ENCODE results near the gene ZSCAN20. TPM values are rescaled to one million over a fixed set of nuclear protein-coding genes. Genes with fewer than 3 reads are reported as not detected.
A peak's percentile ranks its signal among the peaks of the same experiment; 100 is the strongest.

Gene ZSCAN20
- total RNA-seq (2014; rRNA removed; shearing (Covaris generic)) (3.0 and 4.0 TPM in 2 replicates), total RNA-seq (2022) (3.6 and 3.9 TPM in 2 replicates), Bru-seq, nascent RNA (percentile 50 among the genes with signal in this experiment), BruChase-seq, experiment 1, labeled RNA remaining after a 6-hour chase (percentile 47 among the genes with signal in this experiment), BruChase-seq, experiment 2, labeled RNA remaining after a 2-hour chase (percentile 51 among the genes with signal in this experiment)
- long read RNA-seq, result 0 reads

DNA sequence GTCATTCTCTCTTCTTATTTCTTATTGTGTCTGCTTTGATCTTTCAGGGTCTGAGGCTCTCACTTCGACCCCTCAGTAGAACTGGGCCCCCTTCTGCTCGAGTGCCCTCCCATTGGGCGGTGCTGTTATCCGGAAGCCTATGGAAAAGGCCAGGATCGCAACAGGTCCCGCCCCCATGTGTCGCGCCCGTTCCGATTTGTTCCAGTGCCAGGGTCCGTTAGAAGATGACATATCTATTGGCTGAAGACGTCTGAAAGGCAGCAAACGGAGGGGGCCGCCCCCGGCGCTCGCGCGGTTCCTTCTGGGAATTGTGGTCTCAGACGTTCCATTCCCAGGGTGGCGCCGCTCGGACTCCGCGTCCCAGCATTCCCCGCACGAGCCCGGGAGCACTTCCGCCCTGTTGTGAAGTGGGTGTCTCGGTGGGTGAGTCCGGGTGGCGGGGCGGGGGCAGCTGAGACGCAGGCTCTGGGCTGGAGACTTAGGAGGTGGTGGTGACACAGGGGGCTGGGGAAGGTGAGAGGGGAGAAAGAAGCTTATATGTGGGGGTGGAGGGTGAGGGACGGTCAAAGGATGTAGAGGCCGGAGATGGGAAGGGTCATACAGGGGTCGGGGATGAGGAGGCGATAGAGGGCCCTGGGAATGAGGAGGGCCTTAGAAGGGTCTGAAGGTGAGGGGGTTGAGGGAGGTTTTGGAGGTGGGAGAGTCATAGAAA, at the start of gene ZSCAN20:
TSS of gene ZSCAN20 (plus strand) at position 377 of the 712 bp plus-strand sequence. CDS start 6,644 bp downstream, outside the sequence.
- no peak within 1 kb of the TSS for H3K27ac ChIP-seq (ENCODE audit: low read depth, low read length, poor library complexity, severe bottlenecking)
- POLR2A ChIA-PET, result interaction anchor here (0.6 to 1.9 kb wide), 5 partner anchors 10 to 345 kb away, joined by 3 to 9 read pairs (median 4); no protein-coding TSS in a partner anchor
- no peaks in the 10 kb centered on the region for H4K20me1 ChIP-seq (ENCODE audit: insufficient read depth, low read length)
- H3K4me1 ChIP-seq (ENCODE audit: insufficient read depth, low read length, poor library complexity, severe bottlenecking), result peaks cover 18% of the 10 kb centered on the region
- H3K4me2 ChIP-seq (ENCODE audit: low read length), result peak within 1 kb of the TSS; percentile 59
- BruUV-seq (replicated peaks), result no TSS peak
- intact Hi-C loops (cut with micrococcal nuclease; ENCODE audit: unreplicated experiment), result loop anchor here (5.0 kb wide), 1 partner anchor 345 kb away; no protein-coding TSS in a partner anchor
- H3K9me2 ChIP-seq (ENCODE audit: insufficient read depth, low read length), result no peaks in the 10 kb centered on the region
- TF ChIP-seq EZH2phosphoT487 (IDR thresholded peaks at IDR 0.05; ENCODE audit: borderline replicate concordance, low read depth, low read length) (no peak), CTCF (conservative IDR thresholded peaks at IDR 0.05; ENCODE audit: low read length) (no peak)
- H2AFZ ChIP-seq (ENCODE audit: low read length), result peak within 1 kb of the TSS; percentile 71; the same call in 1 of the 2 replicates
- CTCF ChIA-PET (ENCODE audit: unreplicated experiment), result interaction anchor here (1.3 kb wide), 1 partner anchor 174 kb away, joined by 5 read pairs; no protein-coding TSS in a partner anchor
- H3K79me2 ChIP-seq (ENCODE audit: insufficient read depth, low read depth, low read length), result 0 out of 2 replicates have a peak, but pooled peaks cover 6% of the 10 kb centered on the region
- no peaks in the 10 kb centered on the region for H3K9me3 ChIP-seq (ENCODE audit: low read length)
- peak within 1 kb of the TSS; percentile 74 for H3K4me3 ChIP-seq (ENCODE audit: low read depth, low read length, poor library complexity, severe bottlenecking)
- DNase-seq (ENCODE audit: low spot score), result peak; percentile 90
- no peaks in the 10 kb centered on the region for H3K36me3 ChIP-seq (ENCODE audit: insufficient read depth, low read length)

DNA sequence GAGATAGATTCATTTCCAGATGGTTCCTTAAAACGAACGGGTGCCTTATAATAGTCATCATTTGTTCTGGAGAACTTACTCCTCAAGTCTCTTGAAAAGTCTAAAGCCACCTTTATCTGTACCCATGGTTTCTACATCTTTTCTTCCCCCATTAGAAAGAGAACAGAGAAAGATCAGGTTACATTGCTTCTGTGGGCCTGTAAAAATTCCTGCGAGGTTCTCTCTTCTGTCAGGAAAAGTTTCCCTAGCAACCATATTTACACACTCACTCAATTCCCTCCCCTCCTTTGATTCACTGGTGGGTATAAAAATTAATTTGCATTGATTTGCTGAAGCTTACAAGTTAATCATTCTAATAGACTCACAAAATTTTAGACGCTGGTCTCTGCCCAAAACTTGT, 48.2 kb upstream of the ZSCAN20 start:
- TF ChIP-seq EZH2phosphoT487 (IDR thresholded peaks at IDR 0.05; ENCODE audit: borderline replicate concordance, low read depth, low read length), result no peak
- no peak for TF ChIP-seq CTCF (conservative IDR thresholded peaks at IDR 0.05; ENCODE audit: low read length)
- H2AFZ ChIP-seq (ENCODE audit: low read length), result no peak overlapping the region
- no peak overlapping the region for H3K4me3 ChIP-seq (ENCODE audit: low read depth, low read length, poor library complexity, severe bottlenecking)
- CTCF ChIA-PET (ENCODE audit: unreplicated experiment), result no interaction called here
- no TSS peak for BruUV-seq (replicated peaks)
- H3K4me2 ChIP-seq (ENCODE audit: low read length), result no peak overlapping the region
- DNase-seq (ENCODE audit: low spot score), result no peak
- intact Hi-C loops (cut with micrococcal nuclease; ENCODE audit: unreplicated experiment), result no loop called here
- no peaks in the 10 kb centered on the region for H3K4me1 ChIP-seq (ENCODE audit: insufficient read depth, low read length, poor library complexity, severe bottlenecking)
- no peaks in the 10 kb centered on the region for H3K79me2 ChIP-seq (ENCODE audit: insufficient read depth, low read depth, low read length)
- H4K20me1 ChIP-seq (ENCODE audit: insufficient read depth, low read length), result no peaks in the 10 kb centered on the region
- H3K27ac ChIP-seq (ENCODE audit: low read depth, low read length, poor library complexity, severe bottlenecking), result no peak overlapping the region
- no peaks in the 10 kb centered on the region for H3K9me3 ChIP-seq (ENCODE audit: low read length)
- H3K36me3 ChIP-seq (ENCODE audit: insufficient read depth, low read length), result no peaks in the 10 kb centered on the region
- POLR2A ChIA-PET, result no interaction called here
- no peaks in the 10 kb centered on the region for H3K9me2 ChIP-seq (ENCODE audit: insufficient read depth, low read length)

GRCh38 chr1:33424610-33425009, 47.8 kb upstream of the ZSCAN20 start:
- DNase-seq (ENCODE audit: low spot score), result no peak
- no TSS peak for BruUV-seq (replicated peaks)
- H3K4me3 ChIP-seq (ENCODE audit: low read depth, low read length, poor library complexity, severe bottlenecking), result no peak overlapping the region
- H3K4me1 ChIP-seq (ENCODE audit: insufficient read depth, low read length, poor library complexity, severe bottlenecking), result no peaks in the 10 kb centered on the region
- TF ChIP-seq CTCF (conservative IDR thresholded peaks at IDR 0.05; ENCODE audit: low read length) (no peak), EZH2phosphoT487 (IDR thresholded peaks at IDR 0.05; ENCODE audit: borderline replicate concordance, low read depth, low read length) (no peak)
- H3K9me2 ChIP-seq (ENCODE audit: insufficient read depth, low read length), result no peaks in the 10 kb centered on the region
- H2AFZ ChIP-seq (ENCODE audit: low read length), result no peak overlapping the region
- POLR2A ChIA-PET, result no interaction called here
- H3K9me3 ChIP-seq (ENCODE audit: low read length), result no peaks in the 10 kb centered on the region
- H3K27ac ChIP-seq (ENCODE audit: low read depth, low read length, poor library complexity, severe bottlenecking), result no peak overlapping the region
- CTCF ChIA-PET (ENCODE audit: unreplicated experiment), result no interaction called here
- no peak overlapping the region for H3K4me2 ChIP-seq (ENCODE audit: low read length)
- H3K36me3 ChIP-seq (ENCODE audit: insufficient read depth, low read length), result no peaks in the 10 kb centered on the region
- H3K79me2 ChIP-seq (ENCODE audit: insufficient read depth, low read depth, low read length), result no peaks in the 10 kb centered on the region
- intact Hi-C loops (cut with micrococcal nuclease; ENCODE audit: unreplicated experiment), result no loop called here
- H4K20me1 ChIP-seq (ENCODE audit: insufficient read depth, low read length), result no peaks in the 10 kb centered on the region

All from OCI-LY7 (cell line).